Liver (tissue), 3 donors: ENCODE results near the gene EVI2A.

Source experiments
- ATF3 ChIP-seq: IDR thresholded peaks from 2 replicates; pipeline ENCODE4 v1.6.1; 2016; ENCODE audit warnings: antibody characterized with exemption
- EGR1 ChIP-seq, 2 donors: IDR thresholded peaks; 2 replicates each; pipeline ENCODE4 v1.6.1; 2016 to 2018; ENCODE audit warnings: antibody characterized with exemption in 2 of 2, low read depth in 2 of 2
- FOXA1 ChIP-seq: IDR thresholded peaks from 2 replicates; pipeline ENCODE4 v1.6.1; 2016; ENCODE audit warnings: antibody characterized with exemption
- FOXA2 ChIP-seq: IDR thresholded peaks from 2 replicates; pipeline ENCODE4 v1.6.1; 2016; ENCODE audit warnings: antibody characterized with exemption
- GABPA ChIP-seq, 2 donors: IDR thresholded peaks in 1 of 2; conservative IDR thresholded peaks in 1 of 2; 2 replicates each; pipeline ENCODE4 v1.6.1; 2016; ENCODE audit warnings: antibody characterized with exemption in 2 of 2, mild to moderate bottlenecking in 1 of 2, moderate library complexity in 1 of 2
- HNF4G ChIP-seq: IDR thresholded peaks from 2 replicates; pipeline ENCODE4 v1.6.1; 2016; ENCODE audit warnings: antibody characterized with exemption
- JUND ChIP-seq, 2 donors: IDR thresholded peaks; 2 replicates each; pipeline ENCODE4 v1.6.1; 2016; ENCODE audit warnings: antibody characterized with exemption in 2 of 2
- MAX ChIP-seq: IDR thresholded peaks from 2 replicates; pipeline ENCODE4 v1.6.1; 2016; ENCODE audit warnings: antibody characterized with exemption
- RAD21 ChIP-seq, 2 donors: IDR thresholded peaks; 2 replicates each; pipeline ENCODE4 v1.6.1; 2016; ENCODE audit warnings: antibody characterized with exemption in 2 of 2, mild to moderate bottlenecking in 2 of 2
- REST ChIP-seq: IDR thresholded peaks from 2 replicates; pipeline ENCODE4 v1.6.1; 2016; ENCODE audit warnings: antibody characterized with exemption, mild to moderate bottlenecking
- RXRA ChIP-seq, 2 donors: IDR thresholded peaks; 2 replicates each; pipeline ENCODE4 v1.6.1; 2017 to 2018; ENCODE audit warnings: antibody characterized with exemption in 2 of 2, mild to moderate bottlenecking in 1 of 2
- SP1 ChIP-seq: IDR thresholded peaks from 2 replicates; pipeline ENCODE4 v1.6.1; 2018; ENCODE audit warnings: antibody characterized with exemption, mild to moderate bottlenecking
- TAF1 ChIP-seq: conservative IDR thresholded peaks from 2 replicates; pipeline ENCODE4 v1.6.1; 2016; ENCODE audit warnings: antibody characterized with exemption, mild to moderate bottlenecking
- TF ChIP-seq, protein P1 (sequence below): fragments of 150-350 bp; IDR thresholded peaks from 2 replicates; pipeline ENCODE4 v1.5.1; 2017; ENCODE audit warnings: improper control_type of control experiment, low read depth, low read length; ENCODE audit not compliant: missing input control
- donor health status: healthy.
- donor health status: healthy.

DNA sequence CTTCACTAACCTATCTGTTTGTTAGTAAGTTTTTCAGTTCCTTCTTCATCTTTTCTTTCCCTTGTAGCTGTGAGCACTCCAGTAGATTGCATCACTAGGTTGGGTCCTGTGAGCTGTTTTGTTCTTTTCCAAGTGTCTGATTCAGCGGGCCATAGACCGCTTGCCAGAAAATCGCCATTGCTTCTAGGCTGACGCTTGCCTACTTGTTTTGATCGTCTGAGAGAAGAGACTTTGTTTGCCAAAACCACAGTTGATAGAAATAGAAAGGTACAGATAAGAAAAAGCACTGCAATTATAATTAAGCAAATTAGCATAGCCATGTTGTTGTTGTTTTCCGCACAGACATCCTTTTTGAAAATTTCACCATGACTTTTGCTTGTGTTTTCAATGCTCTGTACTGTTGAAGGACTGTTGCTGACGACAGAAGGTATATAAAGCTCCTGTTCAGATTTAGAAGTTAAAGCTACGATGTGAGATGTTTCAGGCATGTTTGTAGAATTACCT is 3.1 kb downstream of the EVI2A start:
- TF ChIP-seq, protein P1, sequence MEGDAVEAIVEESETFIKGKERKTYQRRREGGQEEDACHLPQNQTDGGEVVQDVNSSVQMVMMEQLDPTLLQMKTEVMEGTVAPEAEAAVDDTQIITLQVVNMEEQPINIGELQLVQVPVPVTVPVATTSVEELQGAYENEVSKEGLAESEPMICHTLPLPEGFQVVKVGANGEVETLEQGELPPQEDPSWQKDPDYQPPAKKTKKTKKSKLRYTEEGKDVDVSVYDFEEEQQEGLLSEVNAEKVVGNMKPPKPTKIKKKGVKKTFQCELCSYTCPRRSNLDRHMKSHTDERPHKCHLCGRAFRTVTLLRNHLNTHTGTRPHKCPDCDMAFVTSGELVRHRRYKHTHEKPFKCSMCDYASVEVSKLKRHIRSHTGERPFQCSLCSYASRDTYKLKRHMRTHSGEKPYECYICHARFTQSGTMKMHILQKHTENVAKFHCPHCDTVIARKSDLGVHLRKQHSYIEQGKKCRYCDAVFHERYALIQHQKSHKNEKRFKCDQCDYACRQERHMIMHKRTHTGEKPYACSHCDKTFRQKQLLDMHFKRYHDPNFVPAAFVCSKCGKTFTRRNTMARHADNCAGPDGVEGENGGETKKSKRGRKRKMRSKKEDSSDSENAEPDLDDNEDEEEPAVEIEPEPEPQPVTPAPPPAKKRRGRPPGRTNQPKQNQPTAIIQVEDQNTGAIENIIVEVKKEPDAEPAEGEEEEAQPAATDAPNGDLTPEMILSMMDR, result no peak
- TF ChIP-seq FOXA2, result no peak
- TF ChIP-seq MAX, result no peak
- TF ChIP-seq SP1, result no peak
- no peak for TF ChIP-seq REST
- no peak for TF ChIP-seq HNF4G
- no peak for TF ChIP-seq ATF3
- no peak for TF ChIP-seq RXRA (IDR thresholded peaks at IDR 0.05)
- TF ChIP-seq JUND (IDR thresholded peaks at IDR 0.05), result no peak
- TF ChIP-seq RAD21 (IDR thresholded peaks at IDR 0.05), result no peak
- no peak for TF ChIP-seq GABPA (IDR thresholded peaks at IDR 0.05 in 1 of 2, conservative IDR thresholded peaks at IDR 0.05 in 1 of 2)
- no peak for TF ChIP-seq TAF1
- no peak for TF ChIP-seq FOXA1
- TF ChIP-seq EGR1 (IDR thresholded peaks at IDR 0.05; ENCODE audit: low read depth in 2 of 2), result no peak
